ENCODE measurements around the gene ENDOU. TPM values are rescaled to one million over a fixed set of nuclear protein-coding genes. Genes with fewer than 3 reads are reported as not detected.

The ENDOU gene
- total and polyA plus RNA-seq, 8 donors: 1.8 to 7.6 TPM; not detected in 6

DNA sequence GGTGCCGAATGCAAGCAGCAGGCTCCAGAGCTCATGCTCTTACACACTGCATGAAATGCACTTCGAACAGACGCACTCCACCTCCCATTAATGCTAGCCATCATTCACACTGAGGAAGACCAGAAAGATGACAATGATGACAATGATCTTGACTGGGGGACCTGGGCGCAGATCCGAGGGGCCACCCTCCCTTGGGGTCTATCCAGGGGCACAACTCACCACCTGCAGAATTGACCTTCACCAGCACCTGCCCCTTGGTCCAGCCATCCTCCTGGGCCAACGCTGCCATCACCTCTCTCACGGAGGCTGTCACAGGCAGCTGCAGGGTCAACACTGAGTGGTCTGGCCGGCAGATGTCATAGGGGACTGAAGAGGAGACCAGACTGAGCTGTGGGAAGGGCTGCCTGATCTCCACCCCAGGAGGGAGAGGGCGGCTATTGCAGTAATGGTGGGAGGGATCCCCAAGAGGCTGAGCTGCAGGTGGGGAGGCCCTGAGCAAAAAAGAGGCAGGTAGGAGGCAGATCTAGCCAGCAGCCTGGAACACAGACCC lies 18.1 kb upstream of the ENDOU start:
- H3K36me3 ChIP-seq: peaks cover 0 to 25% (median 21%) of the 10 kb centered on the region in 4 donors
- H3K9me3 ChIP-seq: no peaks in the 10 kb centered on the region
- no peak overlapping the region for H3K4me3 ChIP-seq
- no peak for DNase-seq
- TF ChIP-seq EP300 (IDR thresholded peaks at IDR 0.05) (no peak), POLR2A (IDR thresholded peaks at IDR 0.05) (no peak), POLR2AphosphoS5 (IDR thresholded peaks at IDR 0.05) (no peak)
- TF ChIP-seq, protein P1, sequence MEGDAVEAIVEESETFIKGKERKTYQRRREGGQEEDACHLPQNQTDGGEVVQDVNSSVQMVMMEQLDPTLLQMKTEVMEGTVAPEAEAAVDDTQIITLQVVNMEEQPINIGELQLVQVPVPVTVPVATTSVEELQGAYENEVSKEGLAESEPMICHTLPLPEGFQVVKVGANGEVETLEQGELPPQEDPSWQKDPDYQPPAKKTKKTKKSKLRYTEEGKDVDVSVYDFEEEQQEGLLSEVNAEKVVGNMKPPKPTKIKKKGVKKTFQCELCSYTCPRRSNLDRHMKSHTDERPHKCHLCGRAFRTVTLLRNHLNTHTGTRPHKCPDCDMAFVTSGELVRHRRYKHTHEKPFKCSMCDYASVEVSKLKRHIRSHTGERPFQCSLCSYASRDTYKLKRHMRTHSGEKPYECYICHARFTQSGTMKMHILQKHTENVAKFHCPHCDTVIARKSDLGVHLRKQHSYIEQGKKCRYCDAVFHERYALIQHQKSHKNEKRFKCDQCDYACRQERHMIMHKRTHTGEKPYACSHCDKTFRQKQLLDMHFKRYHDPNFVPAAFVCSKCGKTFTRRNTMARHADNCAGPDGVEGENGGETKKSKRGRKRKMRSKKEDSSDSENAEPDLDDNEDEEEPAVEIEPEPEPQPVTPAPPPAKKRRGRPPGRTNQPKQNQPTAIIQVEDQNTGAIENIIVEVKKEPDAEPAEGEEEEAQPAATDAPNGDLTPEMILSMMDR (IDR thresholded peaks at IDR 0.05): no peak
- peaks cover 10 to 21% (median 16%) of the 10 kb centered on the region in 4 donors for H3K4me1 ChIP-seq
- 80 to 89% (median 85%) methylated on average over 7 to 9 of the region's 9 CpGs for WGBS, 5 donors
- intact Hi-C loops (cut with DNase I; ENCODE audit: low total_unique reads): no loop called here
- H3K27ac ChIP-seq: no peak overlapping the region
- H3K27me3 ChIP-seq: no peaks in the 10 kb centered on the region

DNA sequence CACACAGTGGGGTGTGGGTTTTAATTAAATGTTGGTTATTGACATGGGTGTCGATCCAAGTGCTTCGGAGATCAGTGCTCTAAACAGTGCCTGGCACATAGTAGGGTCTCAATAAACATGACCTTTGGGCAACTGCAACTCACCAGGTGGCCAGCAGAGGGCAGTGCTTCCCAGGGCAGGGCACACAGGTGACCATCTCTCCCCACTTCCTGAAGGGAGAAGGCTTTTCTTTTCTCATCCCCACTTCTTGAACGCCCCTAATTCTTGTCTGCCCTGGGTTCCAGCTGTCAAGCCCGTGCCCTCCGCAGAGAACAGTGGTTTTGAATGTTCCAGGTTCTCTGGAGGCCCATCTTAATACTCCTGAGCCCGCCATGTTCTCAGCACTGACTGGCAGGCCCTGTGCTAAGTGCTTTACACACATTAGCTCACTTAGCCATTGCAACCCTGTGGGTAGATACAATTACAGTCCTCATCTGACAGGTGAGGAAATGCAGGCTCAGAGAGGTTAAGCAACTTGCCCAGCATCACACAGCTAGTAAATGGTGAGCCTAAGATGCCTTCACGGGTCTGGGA lies 17.0 kb upstream of the ENDOU start:
- TF ChIP-seq POLR2AphosphoS5 (IDR thresholded peaks at IDR 0.05) (peak in 1 of 3 donors; percentile 53), EP300 (IDR thresholded peaks at IDR 0.05) (no peak), POLR2A (IDR thresholded peaks at IDR 0.05) (no peak)
- TF ChIP-seq, protein P1 (IDR thresholded peaks at IDR 0.05): peak in 6 of 7 experiments; percentile 49 to 99 (median 95)
- Histone ChIP-seq H3K9me3 (no peaks in the 10 kb centered on the region), H3K4me3 (no peak overlapping the region), H3K27me3 (no peaks in the 10 kb centered on the region), H3K36me3 (peaks cover 0 to 15% (median 10%) of the 10 kb centered on the region in 4 donors), H3K4me1 (peaks cover 19 to 31% (median 25%) of the 10 kb centered on the region in 4 donors), H3K27ac (no peak overlapping the region)
- DNase-seq: peak; percentile 70
- intact Hi-C loops (cut with DNase I; ENCODE audit: low total_unique reads): no loop called here
- WGBS, 5 donors: 55 to 70% (median 59%) methylated on average over 7 of the region's 7 CpGs

GRCh38 chr12:47741340-47741703 lies 16.0 kb upstream of the ENDOU start:
- 13 to 25% (median 19%) methylated on average over 4 of the region's 4 CpGs for WGBS, 5 donors
- H3K4me3 ChIP-seq: no peak overlapping the region
- peaks cover 0 to 5% (median 1%) of the 10 kb centered on the region in 4 donors for H3K36me3 ChIP-seq
- peaks cover 28 to 41% (median 36%) of the 10 kb centered on the region in 4 donors for H3K4me1 ChIP-seq
- H3K9me3 ChIP-seq: no peaks in the 10 kb centered on the region
- peak overlapping the region in 2 of 5 donors; percentile 32 to 42 for H3K27ac ChIP-seq
- TF ChIP-seq POLR2A (IDR thresholded peaks at IDR 0.05) (no peak), POLR2AphosphoS5 (IDR thresholded peaks at IDR 0.05) (no peak)
- DNase-seq: peak; percentile 66 to 82
- intact Hi-C loops (cut with DNase I; ENCODE audit: low total_unique reads): no loop called here
- no peaks in the 10 kb centered on the region for H3K27me3 ChIP-seq

- no peak overlapping the region for H3K4me3 ChIP-seq
Observed at GRCh38 chr12:47740606-47741339, 15.5 kb upstream of the ENDOU start.

More at GRCh38 chr12:47740606-47741339, 15.5 kb upstream of the ENDOU start:
- peak overlapping the region in 4 of 5 donors; percentile 16 to 53 (median 40) for H3K27ac ChIP-seq
- H3K27me3 ChIP-seq: no peaks in the 10 kb centered on the region
- H3K4me1 ChIP-seq: peaks cover 33 to 47% (median 41%) of the 10 kb centered on the region in 4 donors
- DNase-seq: no peak
- TF ChIP-seq EP300 (IDR thresholded peaks at IDR 0.05): no peak
- TF ChIP-seq, protein P1 (IDR thresholded peaks at IDR 0.05): no peak
- TF ChIP-seq POLR2AphosphoS5 (IDR thresholded peaks at IDR 0.05): no peak
- TF ChIP-seq POLR2A (IDR thresholded peaks at IDR 0.05): no peak
- intact Hi-C loops (cut with DNase I; ENCODE audit: low total_unique reads): no loop called here
- H3K9me3 ChIP-seq: no peaks in the 10 kb centered on the region
- 73 to 84% (median 81%) methylated on average over 15 to 21 of the region's 21 CpGs for WGBS, 5 donors
- H3K36me3 ChIP-seq: no peaks in the 10 kb centered on the region

Data from stomach (tissue), 9 donors.